Stomach (tissue), 4 donors: ENCODE data around the gene CLTA.

Experiments
- CTCF ChIP-seq, 7 experiments: fragments of 450-650 bp in 4 of 7; fragments of 200-600 bp in 3 of 7; sonication (generic) in 3 of 7; IDR thresholded peaks; one replicate each; pipeline ENCODE4 v1.5.1; 2016 to 2019; ENCODE audit warnings: antibody characterized with exemption in 7 of 7, control low read depth in 2 of 7, mild to moderate bottlenecking in 1 of 7
- POLR2A ChIP-seq, 4 donors: fragments of 450-650 bp; IDR thresholded peaks; one replicate each; pipeline ENCODE4 v1.6.1; 2016; ENCODE audit warnings: antibody characterized with exemption in 4 of 4, control low read depth in 2 of 4, mild to moderate bottlenecking in 1 of 4, moderate library complexity in 1 of 4
- POLR2AphosphoS5 ChIP-seq, 3 donors: sonication (generic); formaldehyde crosslinking; IDR thresholded peaks; one replicate each; pipeline ENCODE4 v1.6.1; 2016; ENCODE audit warnings: antibody characterized with exemption in 3 of 3

GRCh38 chr9:36142510-36143244, 48.0 kb upstream of the CLTA start:
- no peak for TF ChIP-seq CTCF (IDR thresholded peaks at IDR 0.05)
- no peak for TF ChIP-seq POLR2A (IDR thresholded peaks at IDR 0.05)
- peak in 2 of 3 donors; percentile 3 to 12 for TF ChIP-seq POLR2AphosphoS5 (IDR thresholded peaks at IDR 0.05)
